Inflammatory macrophage (primary cell): ENCODE measurements around the gene PDSS1.

Source experiments
- DNase-seq, 2 donors: peaks; one replicate each; pipeline ENCODE4 v3.0.0-alpha.2; 2020 to 2022

Gene PDSS1

DNA sequence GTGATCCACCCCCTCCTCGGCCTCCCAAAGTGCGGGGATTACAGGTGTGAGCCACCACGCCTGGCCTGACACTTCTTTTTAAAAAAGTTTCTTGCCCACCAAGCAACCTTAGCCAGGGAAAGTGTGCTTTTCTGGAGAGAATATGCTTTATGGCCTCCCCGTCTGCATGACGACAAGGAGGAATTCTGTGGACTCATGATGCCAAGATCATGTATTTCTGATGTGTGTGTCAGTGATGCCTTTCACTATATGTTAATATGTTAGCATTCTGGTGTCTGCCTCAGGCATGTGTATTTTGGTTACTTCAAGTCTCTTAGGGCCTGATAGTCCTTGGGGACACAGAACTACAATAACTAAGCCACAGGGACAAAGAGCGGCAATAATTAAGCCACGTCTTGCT, 2.1 kb downstream of the PDSS1 start:
- DNase-seq, result no peak

GRCh38 chr10:26700884-26701630, 3.6 kb downstream of the PDSS1 start:
- no peak for DNase-seq

DNA sequence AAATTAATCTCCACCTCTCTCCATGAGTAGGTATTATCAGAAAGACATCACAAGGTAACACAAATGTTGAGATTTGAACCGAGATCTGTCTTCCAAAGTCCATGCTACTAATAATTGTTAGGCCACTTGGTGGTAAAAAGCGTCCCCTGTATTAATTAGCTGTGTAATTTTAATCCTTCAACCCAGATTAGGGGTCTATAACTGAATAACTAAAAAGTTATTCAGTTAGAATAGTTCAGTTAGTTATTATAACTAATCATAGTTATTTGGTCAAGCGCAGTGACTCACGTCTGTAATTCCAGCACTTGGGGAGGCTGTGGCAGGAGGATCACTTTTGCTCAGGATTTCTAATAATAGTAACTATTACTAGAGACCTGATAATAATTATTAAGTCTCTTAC, 5.6 kb downstream of the PDSS1 start:
- no peak for DNase-seq

GRCh38 chr10:26703974-26704373, 6.5 kb downstream of the PDSS1 start:
- DNase-seq, result no peak

GRCh38 chr10:26706206-26706605, 8.7 kb downstream of the PDSS1 start:
- peak; percentile 81 to 94 for DNase-seq

GRCh38 chr10:26706936-26707335, 9.4 kb downstream of the PDSS1 start:
- no peak for DNase-seq

- DNase-seq, result no peak
These were observed 13.8 kb downstream of the PDSS1 start for GRCh38 chr10:26711324-26711723.

GRCh38 chr10:26714415-26715136, 17.1 kb downstream of the PDSS1 start:
- DNase-seq, result no peak

GRCh38 chr10:26715137-26715487, 17.6 kb downstream of the PDSS1 start:
- DNase-seq, result no peak

DNA sequence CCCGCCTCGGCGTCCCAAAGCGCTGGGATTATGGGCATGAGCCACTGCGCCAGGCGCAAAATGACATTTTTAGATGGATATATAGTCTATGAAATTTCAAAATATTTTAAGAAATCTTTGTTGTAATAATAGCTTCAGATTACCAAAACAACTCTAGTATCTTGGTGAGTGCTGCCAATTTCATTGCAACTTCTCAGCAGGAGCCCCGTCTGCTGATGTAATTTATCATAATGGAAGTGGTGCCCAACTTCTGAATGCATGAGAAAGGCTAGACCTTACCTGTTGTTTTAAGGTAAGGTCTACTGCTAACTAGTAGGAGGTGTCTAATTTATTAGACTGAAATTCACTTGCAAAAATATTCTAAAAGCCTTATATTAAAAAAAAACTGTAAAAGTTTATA, 20.0 kb downstream of the PDSS1 start:
- DNase-seq, result no peak

GRCh38 chr10:26721561-26721960, 24.1 kb downstream of the PDSS1 start:
- no peak for DNase-seq

DNA sequence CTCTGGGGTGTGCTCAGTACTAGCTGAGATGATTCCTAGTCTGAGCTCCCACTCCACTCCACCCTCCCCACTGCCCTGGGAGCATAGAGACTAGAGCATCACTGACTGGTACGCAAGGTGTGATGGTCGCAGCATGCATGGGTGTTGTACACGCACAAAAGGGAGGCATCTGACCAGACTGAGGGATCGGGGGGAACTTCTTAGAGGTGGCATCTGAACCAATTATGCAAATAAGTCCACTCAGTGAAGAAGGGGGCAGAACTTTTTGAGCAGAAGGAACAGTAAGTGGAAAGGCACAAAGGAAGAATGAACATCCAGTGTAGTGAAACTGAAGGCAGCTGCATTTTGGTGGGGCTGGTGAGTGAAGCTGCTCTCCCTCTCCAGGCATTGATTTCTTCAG, 25.5 kb downstream of the PDSS1 start:
- DNase-seq, result no peak

- DNase-seq, result peak; percentile 40 to 56
These were observed 28.6 kb downstream of the PDSS1 start for GRCh38 chr10:26725837-26726727.

DNA sequence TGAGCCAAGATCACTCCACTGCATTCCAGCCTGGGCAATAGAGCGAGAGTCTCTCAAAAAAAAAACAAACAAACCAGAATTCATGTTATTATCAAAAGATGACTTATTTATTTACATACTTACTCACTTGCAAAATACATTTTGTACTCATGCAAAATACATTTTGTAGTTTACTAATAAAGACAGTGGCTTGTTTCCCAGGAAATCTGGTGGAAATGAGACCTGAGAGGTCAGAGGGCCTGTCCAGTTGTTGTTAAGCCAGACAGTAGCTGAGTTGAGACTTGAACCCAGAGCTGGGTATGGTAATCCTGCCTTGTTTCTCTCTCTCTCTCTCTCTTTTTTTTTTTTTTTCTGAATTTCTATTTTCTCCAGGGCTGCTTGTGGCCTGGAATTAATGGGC, 29.5 kb downstream of the PDSS1 start:
- DNase-seq, result no peak

DNA sequence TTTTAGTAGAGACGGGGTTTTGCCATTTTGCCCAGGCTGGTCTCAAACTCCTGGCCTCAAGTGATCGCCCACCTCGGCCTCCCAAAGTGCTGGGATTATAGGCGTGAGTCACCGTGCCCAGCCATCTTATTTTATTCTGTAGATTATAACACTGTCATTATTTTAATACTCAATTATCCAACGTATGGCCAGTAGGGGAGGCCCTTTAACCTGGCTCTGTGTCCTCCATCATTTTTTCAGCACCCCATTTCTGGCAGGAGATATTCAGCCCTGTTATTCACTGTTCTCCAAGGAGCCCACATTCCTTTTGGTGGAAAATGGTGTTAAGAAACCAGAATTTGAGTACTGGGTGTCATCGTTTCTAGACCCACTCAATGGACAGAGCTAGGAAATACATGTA, 31.5 kb downstream of the PDSS1 start:
- DNase-seq, result no peak

DNA sequence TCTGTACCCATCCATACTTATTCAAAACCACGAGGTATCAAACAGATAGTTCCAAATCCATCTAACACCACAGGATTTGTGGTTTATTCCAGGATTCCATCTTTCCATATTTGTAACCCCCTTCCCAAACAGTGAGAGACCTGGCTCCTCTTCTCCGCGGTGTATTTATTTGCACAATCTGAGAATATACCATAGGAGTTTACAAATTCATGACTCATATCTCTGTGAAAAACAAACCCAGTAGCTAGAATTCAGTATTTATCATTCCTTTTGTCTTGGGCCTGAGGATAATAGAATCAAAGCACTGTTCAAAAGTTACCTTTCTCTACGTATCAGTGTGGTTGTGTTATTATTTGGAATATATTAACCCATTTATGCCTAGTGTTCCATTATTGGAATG, 31.9 kb downstream of the PDSS1 start:
- no peak for DNase-seq

DNA sequence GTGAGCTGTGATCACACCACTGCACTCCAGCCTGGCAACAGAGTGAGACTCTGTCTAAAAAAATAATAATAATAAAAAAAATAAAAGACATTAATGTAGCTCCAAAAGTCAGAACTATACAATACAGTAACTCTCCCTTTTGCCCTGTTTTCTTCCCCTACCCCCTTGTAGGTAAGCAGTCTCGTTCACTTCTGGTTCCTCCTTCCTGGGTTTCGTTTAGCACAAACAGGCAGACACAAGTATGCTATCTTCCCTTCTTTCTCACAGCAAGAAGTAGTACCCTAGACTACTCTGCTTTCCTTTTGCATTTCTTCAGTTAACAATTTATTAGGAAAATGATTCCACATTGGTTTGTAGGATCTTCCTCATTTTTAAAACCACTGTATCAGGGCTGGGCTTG, 33.1 kb downstream of the PDSS1 start:
- DNase-seq, result no peak

DNA sequence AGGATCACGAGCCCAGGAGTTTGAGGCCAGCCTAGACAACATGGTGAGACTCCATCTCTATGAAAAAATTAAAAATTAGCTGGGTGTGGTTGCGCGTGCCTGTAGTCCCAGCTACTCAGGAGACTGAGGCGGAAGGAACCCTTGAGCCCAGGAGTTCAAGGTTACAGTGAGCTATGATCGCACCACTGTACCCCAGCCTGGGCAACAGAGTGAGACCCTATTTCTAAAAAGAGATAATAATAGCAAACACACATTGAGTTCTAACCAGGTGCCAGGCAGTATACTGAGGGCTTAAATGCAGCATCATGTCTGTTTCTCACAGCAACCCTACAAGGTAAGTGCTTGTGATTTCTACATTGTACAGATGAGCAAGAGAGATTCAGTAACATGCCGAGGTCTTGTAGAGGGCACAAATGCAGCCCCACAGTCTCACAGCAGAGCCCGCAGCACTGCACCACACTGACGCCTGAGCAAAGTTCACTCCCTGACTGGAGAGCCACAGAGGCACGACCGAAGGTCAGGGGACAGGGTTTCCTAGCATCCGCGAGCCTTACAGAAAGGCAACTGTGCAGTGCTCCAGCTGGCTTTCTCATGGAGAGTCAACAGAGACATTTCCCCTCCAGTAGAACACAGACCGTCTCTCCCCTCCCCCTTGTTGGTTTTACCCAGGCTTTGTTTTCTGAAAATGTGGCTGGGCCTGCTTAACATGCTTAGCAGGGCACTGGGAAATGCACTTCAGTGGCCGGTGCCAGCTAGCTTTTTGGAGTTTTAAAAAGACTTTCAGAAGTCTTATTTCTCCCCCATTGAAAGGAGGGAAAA, 36.5 kb downstream of the PDSS1 start:
- DNase-seq, result no peak

DNA sequence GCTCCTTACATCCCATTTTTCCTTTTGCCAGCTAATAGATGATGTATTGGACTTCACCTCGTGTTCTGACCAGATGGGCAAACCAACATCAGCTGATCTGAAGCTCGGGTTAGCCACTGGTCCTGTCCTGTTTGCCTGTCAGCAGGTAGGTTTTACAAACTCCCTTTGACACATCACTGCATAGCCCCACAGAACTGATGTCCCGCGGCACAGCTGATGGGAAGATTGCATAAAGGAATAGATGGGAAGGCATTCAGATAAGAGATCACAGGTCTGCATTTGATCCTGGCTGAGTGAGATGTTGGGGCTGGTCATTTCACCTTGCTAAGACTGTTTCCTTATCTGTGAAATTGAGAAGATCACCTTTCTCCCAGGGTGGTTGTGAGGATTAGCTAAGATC, 37.9 kb downstream of the PDSS1 start:
- DNase-seq, result no peak

GRCh38 chr10:26737730-26738129, 40.2 kb downstream of the PDSS1 start:
- peak; percentile 96 to 98 for DNase-seq

- DNase-seq, result peak in 1 of 2 donors; percentile 9
These were observed 40.9 kb downstream of the PDSS1 start for GRCh38 chr10:26738301-26738911.

DNA sequence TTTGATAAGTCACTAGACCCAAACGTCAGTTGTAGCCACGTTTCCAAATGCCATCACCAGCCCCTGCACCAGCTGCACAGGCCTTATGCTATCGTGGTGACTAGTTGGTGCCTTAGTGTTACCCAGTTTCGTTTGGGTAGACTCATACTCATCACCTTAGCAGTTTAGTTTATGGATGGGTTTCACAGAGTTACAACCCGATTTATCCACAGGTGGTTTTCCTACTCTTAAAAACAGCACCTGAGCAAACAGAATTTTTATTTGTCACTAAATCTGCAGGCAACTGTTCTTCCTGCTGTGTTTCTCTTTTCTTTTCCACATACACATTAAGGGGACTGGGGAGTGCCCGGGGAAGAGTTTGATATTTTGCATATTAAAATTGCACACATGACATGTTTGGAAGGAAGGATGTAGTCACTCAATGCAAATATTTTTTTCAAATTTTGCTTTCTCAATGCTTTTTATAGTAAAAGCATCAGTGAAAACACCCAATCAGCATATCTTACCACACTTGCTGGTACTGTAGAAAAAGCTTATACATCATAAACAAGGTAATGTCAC, 41.6 kb downstream of the PDSS1 start:
- DNase-seq, result peak in 1 of 2 donors; percentile 8
